HK-2 (cell line): ENCODE data around the gene REPIN1.
A peak's percentile ranks its signal among the peaks of the same experiment; 100 is the strongest.
"Not testable (repeated sequence)": the region's sequence is repeated elsewhere in the genome, so short reads cannot be mapped to it uniquely, and the experiment has no call there.

Experiments
- DNase-seq: peaks from one replicate; pipeline ENCODE4 v3.0.0-alpha.2; 2018; ENCODE audit not compliant: unreplicated experiment

Gene REPIN1

GRCh38 chr7:150376560-150376959 lies 7.9 kb downstream of the REPIN1 start:
- no peak for DNase-seq

GRCh38 chr7:150377196-150377595 lies 8.6 kb downstream of the REPIN1 start:
- no peak for DNase-seq

- no peak for DNase-seq
These were observed 9.0 kb downstream of the REPIN1 start for GRCh38 chr7:150377635-150378034.

GRCh38 chr7:150378115-150378852 lies 9.7 kb downstream of the REPIN1 start:
- peak; percentile 91 for DNase-seq

- peak; percentile 96 for DNase-seq
These were observed 10.3 kb downstream of the REPIN1 start, which contains the start of gene ZNF775 for GRCh38 chr7:150378853-150379440. ZNF775 (plus strand) TSS chr7:150379330; CDS start chr7:150388471, 9,141 bp downstream.

- DNase-seq, result no peak
These were observed 11.1 kb downstream of the REPIN1 start for GRCh38 chr7:150379441-150380379.

GRCh38 chr7:150380463-150380862 lies 11.8 kb downstream of the REPIN1 start:
- DNase-seq, result no peak

- DNase-seq, result no peak
These were observed 12.5 kb downstream of the REPIN1 start for GRCh38 chr7:150381096-150381495.

GRCh38 chr7:150381785-150382122 lies 13.1 kb downstream of the REPIN1 start:
- no peak for DNase-seq

GRCh38 chr7:150382123-150382843 lies 13.7 kb downstream of the REPIN1 start:
- no peak for DNase-seq

- DNase-seq, result no peak
These were observed 14.2 kb downstream of the REPIN1 start for GRCh38 chr7:150382844-150383225.

GRCh38 chr7:150383710-150384397 lies 15.2 kb downstream of the REPIN1 start:
- DNase-seq, result no peak

GRCh38 chr7:150384406-150385301 lies 16.0 kb downstream of the REPIN1 start:
- no peak for DNase-seq

GRCh38 chr7:150385302-150385723 lies 16.7 kb downstream of the REPIN1 start:
- DNase-seq, result no peak

GRCh38 chr7:150385884-150386283 lies 17.3 kb downstream of the REPIN1 start:
- not testable (repeated sequence) for DNase-seq

GRCh38 chr7:150388306-150388705 lies 19.7 kb downstream of the REPIN1 start:
- no peak for DNase-seq

GRCh38 chr7:150388709-150389531 lies 20.3 kb downstream of the REPIN1 start:
- no peak for DNase-seq

- DNase-seq, result no peak
These were observed 20.9 kb downstream of the REPIN1 start for GRCh38 chr7:150389532-150389816.

GRCh38 chr7:150390205-150390604 lies 21.6 kb downstream of the REPIN1 start:
- DNase-seq, result no peak
